Fibroblast of pulmonary artery (primary cell): ENCODE data around the gene HOXB1.

Experiments
- DNase-seq: peaks from one replicate; pipeline ENCODE4 v3.0.0-alpha.2; 2010; ENCODE audit warnings: low read depth
- H3K4me3 ChIP-seq: replicated peaks from 2 replicates; pipeline ENCODE4 v1.5.1; 2011; ENCODE audit warnings: low read depth, mild to moderate bottlenecking, control low read depth, low read length, moderate library complexity
- TF ChIP-seq, protein P1 (sequence below): IDR thresholded peaks from 2 replicates; pipeline ENCODE4 v1.5.1; 2011; ENCODE audit warnings: mild to moderate bottlenecking, control low read depth, low read length, inconsistent platforms; ENCODE audit errors: missing control alignments

Gene HOXB1

DNA sequence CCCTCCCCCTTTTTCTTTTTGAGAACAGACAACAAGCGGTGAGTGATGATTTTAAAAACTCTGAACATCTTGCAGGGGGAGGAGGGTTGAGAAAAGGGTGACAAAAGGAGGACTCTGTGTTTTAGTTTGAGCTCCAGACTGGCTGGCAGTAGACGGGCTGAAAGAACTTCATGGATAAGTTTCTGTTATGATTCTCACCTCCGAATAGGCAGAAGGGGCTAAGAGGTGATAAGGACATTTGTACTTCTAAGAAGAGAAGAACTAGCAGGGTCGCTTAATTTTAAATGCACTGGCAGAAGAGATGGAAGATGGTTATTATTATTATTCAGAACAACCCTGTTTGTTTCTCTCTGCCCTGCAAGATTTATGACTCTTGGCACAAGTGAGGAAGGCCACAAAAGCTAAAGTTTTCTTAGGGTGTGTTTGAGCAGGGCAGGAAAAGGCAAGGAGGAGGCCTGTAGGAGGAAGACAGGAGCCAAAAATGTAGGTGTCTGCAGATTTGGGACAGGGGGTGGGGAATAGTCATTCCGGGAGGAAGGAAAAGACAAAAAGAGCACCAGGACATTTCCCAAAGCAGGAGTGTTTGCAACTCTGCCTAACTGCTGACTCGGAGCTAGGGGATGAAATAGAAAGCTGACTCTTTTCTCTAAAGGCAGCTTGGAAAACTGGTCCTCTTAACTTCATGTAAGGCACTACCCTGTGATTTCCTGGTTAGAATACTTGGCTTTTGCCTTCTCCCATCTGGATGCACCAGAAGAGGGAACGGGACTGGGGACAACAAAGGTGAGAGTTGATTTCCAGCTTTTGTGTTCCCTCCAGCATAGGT lies 26.0 kb upstream of the HOXB1 start:
- no peak overlapping the region for H3K4me3 ChIP-seq
- TF ChIP-seq, protein P1, sequence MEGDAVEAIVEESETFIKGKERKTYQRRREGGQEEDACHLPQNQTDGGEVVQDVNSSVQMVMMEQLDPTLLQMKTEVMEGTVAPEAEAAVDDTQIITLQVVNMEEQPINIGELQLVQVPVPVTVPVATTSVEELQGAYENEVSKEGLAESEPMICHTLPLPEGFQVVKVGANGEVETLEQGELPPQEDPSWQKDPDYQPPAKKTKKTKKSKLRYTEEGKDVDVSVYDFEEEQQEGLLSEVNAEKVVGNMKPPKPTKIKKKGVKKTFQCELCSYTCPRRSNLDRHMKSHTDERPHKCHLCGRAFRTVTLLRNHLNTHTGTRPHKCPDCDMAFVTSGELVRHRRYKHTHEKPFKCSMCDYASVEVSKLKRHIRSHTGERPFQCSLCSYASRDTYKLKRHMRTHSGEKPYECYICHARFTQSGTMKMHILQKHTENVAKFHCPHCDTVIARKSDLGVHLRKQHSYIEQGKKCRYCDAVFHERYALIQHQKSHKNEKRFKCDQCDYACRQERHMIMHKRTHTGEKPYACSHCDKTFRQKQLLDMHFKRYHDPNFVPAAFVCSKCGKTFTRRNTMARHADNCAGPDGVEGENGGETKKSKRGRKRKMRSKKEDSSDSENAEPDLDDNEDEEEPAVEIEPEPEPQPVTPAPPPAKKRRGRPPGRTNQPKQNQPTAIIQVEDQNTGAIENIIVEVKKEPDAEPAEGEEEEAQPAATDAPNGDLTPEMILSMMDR = no peak
- no peak for DNase-seq

DNA sequence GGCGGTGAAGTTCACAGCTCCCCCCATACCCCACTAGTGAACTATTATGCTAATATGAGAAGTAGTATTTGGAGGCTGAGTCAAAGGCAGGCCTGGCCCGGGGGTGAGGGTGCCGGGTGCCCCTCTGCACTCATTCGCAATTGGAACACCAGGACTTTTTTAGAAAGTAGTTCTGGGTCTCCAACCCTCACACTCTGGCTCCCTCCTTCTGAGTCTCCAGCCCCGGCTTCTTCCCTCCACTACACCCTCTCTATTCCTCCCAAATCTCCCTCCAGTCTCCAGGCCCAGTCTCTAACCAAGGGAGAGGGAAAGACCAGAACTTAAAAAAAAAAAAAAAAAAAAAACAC lies 25.4 kb upstream of the HOXB1 start:
- no peak for DNase-seq
- no peak overlapping the region for H3K4me3 ChIP-seq
- TF ChIP-seq, protein P1 = no peak

DNA sequence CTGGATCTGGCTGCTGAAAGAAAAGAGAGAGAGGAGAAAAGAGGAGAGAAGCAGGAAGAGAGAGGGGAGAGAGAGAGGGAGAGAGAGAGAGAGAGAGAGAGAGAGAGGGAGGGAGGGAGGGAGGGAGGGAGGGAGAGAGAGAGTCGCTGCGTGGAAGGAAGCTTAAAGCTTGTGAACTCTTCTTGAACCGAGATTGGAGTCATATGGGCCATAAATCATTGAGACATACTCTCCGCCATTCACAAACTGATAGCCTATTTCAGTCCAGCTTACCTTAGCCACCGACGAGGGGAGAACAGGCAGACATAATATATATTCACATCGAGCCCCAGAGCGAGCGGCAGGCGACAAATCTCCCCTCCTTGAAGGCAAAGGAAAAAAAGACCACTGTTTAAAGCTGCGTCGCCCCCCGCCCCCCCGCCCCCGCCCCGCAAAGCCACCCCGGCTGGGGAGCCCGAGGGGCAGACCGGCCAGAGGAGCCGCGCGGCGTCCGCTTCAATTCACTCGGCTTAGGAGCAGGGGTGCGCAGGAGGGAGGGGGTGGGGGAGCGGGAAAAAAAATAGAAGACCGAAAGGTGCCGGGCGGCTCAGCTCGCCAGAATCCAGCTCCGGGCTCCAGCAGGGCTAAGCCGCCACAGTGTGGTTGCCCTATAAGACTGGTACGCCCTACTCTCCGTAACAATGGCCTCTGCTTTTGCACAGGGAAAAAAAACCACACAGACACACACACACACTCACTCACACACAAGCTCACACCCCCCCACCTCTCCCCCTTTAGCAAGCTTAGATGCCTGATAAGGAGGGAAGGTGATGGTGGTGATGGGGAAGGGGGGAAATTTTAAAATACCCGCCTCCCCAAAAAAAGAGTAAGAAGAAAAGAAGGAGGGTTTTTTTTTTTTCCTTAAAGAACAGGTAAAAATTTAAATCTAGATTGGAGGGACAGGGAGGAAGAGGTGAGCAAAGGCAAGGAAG lies 24.7 kb upstream of the HOXB1 start:
- H3K4me3 ChIP-seq = peak overlapping the region; percentile 43
- TF ChIP-seq, protein P1 = no peak
- peak; percentile 86 for DNase-seq

DNA sequence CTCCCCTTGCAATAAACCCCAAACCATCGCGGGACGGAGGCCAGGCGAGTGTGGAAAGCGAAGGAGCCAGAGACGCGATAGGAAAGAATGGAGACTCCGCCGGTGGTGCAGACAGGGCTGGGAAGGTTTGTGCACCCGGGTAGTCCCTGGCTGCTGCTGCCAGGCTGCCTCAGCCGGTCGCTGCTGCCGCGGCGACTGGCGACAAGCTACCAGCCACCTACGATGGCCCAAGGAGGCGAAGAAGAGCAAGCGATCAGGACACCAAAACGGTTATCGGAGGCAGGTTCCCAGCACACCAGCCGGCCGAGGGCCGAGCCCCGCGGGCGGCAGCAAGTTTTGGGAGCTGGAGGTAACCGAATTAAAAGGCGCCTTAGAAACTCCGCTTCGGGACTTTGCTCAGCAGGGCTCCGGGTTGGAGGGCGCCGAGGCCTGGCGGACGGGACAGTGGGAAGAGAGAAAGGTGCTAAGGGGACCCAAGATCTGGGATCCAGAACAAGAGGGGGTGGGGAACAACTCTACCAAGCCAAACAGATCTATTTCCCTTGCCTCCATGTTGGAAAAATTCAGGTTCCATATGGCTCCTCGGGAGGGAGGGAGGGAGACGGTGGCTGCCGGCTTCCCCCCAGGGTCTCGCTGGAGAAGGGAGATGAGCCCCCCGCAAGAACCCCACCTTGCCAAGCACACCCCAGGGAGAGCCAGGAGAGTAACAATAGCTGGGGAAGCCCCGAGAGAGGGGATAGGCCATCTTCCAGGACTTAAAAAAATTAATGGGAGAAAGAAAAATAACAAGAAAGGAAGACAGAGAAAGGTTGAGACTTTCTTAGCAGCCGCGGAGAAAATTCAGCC lies 23.8 kb upstream of the HOXB1 start:
- DNase-seq = no peak
- TF ChIP-seq, protein P1 = no peak
- H3K4me3 ChIP-seq = peak overlapping the region; percentile 43

DNA sequence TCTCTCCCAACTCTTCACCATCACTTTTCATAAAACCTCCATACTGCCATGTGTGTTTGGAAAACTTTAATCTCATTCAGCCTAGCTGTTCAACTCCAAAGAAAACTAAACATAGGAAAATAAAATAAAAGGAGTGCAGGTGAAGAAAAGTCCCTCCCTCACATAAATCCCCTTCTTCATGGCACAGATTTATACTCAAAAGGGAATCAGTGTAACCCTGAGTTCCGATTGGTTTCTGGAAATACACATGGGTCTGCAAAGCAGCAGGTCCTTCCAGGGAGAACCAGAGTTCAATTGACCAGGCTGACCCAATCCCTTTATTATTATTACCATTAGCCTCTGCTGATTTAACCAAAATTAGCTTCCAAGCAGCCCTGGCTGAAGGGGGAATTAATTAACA lies 23.0 kb upstream of the HOXB1 start:
- DNase-seq = no peak
- TF ChIP-seq, protein P1 = no peak
- H3K4me3 ChIP-seq = no peak overlapping the region

DNA sequence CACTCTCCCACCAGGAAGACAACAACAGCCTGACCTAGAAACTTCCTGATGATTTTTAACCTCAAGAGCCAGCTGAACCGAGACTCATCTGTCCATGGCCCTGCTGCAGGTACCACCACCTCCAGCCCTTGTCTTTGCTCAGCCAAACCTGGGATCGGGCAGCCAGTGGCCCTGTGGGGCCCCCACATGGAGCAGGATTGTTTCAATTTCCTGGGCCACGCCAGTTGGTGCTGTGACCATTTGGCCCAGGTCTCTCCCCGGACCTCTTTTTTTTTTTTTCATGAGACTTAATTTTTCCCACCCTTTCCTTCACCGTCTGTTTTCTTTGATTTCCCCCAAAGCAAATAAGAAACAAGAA lies 22.4 kb upstream of the HOXB1 start:
- DNase-seq = no peak
- no peak overlapping the region for H3K4me3 ChIP-seq
- TF ChIP-seq, protein P1 = no peak
